NCI-H748 (cell line): ENCODE measurements around the gene ASB5.
"Not testable (repeated sequence)": the region's sequence is repeated elsewhere in the genome, so short reads cannot be mapped to it uniquely, and the experiment has no call there.

Source experiments
- DNase-seq: peaks from one replicate; lab custom pipeline; 2025; ENCODE audit not compliant: unreplicated experiment; lab: John Stamatoyannopoulos, UW

Gene ASB5

GRCh38 chr4:176226736-176227135 is 42.3 kb downstream of the ASB5 start:
- no peak for DNase-seq

DNA sequence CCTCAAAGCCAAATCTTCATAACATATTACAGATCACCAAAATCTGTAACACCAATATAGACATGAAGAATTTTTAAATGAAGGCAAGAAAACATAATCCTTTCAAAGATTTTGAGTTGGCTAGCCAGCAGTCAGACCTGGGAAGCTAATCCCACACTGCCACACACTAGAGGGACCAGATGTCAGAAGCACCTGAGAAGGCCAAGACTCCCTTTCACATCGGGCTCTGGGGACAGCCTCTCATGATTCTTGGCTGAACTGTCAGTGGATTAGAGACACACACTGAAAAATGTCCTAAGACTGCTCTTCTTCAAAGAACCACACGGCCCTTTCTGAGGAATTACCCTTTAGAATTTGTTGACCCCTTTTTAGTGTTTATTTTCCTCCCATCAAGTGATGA is 45.5 kb downstream of the ASB5 start:
- no peak for DNase-seq

DNA sequence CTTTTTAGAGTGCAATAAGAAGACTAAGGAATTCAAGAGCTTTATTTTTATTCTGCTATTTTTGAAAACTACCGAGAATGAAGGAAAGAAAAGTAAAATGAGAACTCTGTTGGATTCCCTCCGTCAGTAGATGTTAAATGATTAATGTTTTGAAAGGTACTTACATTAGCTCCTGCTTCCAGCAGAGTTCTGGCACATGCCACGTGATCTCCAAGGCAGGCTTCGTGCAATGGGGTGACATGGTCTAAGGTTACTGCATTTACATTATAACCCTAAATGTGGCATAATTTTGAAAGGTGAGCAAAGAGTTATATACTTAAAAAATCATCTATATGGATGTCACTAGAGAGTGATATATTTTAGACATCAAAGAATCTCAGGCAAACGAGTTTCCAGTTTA is 46.9 kb downstream of the ASB5 start:
- no peak for DNase-seq

DNA sequence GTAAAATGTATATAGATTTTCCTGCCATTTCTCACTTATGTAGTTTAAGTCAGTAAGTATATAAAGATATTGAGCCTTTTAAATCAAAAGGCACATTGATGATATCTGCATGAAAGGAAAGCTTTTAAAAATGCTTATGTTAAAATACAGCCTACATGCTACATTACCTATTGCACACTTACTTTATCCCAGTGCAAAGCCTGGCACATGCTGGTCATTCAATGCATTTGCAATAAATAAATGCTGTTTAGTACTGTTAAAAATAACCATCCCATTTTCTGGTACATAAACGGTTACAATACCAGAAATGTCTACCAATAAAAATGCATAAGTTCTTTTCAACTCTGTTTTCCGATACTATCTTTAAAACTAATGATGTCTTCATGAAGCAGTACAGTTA is 51.5 kb downstream of the ASB5 start:
- peak; percentile 15 for DNase-seq

DNA sequence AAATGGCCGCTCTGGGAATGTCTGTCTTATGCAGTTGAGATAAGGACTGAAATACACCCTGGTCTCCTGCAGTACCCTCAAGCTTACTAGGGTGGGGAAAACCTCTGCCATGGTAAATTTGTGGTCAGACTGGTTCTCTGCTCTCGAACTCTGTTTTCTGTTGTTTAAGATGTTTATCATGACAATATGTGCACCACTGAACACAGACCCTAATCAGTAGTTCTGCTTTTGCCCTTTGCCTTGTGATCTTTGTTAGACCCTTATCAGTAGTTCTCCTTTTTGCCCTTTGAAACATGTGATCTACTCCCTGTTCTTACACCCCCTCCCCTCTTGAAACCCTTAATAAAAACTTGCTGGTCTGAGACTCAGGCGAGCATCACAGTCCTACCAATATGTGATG is 56.7 kb downstream of the ASB5 start:
- not testable (repeated sequence) for DNase-seq

DNA sequence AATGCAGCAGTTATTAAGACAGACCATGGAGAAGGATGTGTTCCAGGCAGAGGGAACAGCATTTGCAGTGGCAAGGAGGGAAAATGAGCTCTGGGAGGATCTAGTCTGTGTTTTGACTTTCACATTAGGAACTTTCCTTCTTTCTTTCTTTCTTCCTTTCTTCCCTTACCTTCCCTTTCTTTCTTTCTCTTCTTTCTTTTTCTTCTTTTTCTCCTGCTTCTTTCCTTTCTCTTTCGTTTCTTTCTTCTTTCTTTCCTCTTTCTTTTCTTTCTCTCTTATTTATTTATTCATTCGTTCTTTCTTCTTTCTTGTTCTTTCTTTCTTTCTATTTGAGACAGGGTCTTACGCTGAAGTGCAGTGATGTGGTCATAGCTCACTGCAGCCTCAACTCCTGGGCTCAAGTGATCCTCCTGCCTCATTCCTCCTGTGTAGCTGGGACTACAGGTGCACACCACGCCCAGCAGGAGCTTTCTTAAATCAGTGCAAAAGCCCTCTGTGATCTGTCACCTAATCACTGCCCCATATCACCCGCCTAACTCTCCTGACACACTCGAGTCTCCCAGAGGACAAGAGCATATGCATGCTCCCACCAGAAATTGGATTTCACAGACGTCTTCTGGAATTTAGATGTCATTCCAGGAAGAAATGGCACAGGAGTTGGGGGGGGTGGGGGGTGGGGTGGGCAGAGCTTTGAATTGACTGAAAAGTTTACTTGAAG is 58.3 kb downstream of the ASB5 start:
- DNase-seq, result no peak

GRCh38 chr4:176210101-176210500 is 58.9 kb downstream of the ASB5 start:
- DNase-seq, result no peak

DNA sequence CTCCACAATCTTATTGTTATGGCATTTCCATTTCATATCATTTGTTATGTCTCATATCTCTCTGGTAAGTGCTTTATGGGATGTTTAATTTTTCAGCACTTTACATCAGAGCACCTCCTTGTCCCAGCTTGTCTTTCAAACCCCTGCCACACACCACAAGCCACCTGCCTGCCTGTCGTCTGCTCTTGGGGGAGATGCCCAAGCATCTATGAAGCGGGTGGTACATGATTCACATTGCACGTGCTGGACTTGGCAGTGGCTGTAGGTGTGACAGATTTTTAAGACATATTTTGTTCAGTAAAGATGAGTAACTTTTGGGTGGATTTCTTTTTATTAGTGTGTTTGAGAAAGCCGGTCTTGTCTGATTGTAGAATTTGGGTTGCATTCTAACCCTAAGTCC is 59.5 kb downstream of the ASB5 start:
- no peak for DNase-seq

DNA sequence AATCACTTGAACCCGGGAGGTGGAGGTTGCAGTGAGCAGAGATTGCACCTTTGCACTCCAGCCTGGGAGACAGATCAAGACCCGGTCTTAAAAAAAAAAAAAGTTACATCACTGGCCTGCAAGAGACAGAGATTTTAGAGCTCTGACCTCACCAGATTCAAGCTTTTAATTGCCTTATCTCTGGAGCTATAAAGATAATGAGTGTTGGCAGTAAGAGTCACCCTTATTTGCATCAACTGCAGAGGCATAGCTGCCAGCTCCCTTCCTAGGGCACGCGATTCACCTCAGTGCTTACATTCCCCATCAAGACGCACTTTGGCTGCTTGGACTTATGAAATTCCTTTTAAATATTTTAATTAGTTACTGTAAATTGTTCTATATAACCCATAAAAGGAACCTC is 61.2 kb downstream of the ASB5 start:
- DNase-seq, result no peak

- no peak for DNase-seq
Observed at GRCh38 chr4:176205299-176205698, 63.7 kb downstream of the ASB5 start.

DNA sequence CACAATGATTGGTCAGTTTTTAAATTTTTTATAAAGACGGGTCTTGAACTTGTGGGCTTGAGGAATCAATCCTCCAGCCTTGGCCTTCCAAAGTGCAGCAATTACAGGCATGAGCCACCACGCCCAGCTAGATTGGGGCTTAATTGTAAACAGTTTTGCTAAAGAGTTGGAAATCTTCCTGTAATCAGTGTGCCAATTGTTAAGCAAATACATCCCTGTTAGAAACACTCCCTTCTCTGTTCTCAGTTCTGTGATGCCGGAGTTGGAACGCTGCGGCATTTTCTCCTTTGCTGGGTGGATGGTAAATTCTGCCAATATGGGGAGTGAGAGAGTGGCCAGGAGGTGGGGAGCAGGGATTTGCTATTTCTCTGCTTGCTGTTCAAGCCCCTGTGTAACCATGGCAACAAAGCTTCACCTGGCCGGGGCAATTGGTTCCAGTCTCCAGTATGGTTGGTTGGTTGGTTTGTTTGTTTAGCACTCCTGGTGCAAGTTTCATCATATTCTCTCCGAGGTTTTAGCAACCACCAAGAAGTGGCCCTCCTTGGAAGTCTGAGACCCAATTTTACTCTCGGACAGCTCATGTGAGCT is 70.6 kb downstream of the ASB5 start:
- DNase-seq, result peak; percentile 80

- peak; percentile 93 for DNase-seq
Observed at GRCh38 chr4:176195184-176195978, 73.6 kb downstream of the ASB5 start, which contains the start of gene SPATA4. SPATA4 (minus strand) TSS chr4:176195585; CDS start chr4:176195562, 23 bp downstream.

DNA sequence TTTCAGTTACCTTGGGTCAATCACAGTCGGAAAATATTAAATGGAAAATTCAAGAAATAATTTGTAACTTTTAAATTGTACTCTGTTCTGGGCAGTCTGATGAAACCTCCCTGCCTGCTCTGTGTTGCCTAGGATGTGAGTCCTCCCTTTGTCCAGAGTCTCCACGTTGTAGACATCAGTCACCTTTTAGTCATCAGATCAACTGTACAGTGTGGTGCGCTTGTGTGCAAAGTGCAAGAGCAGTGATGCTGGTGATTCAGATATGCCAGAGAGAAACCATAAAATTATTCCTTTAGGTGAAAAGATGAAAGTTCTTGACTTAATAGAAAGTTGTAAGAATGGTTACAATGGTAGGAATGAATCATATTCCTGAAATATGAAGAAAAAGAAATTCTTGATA is 75.1 kb downstream of the ASB5 start:
- DNase-seq, result no peak

GRCh38 chr4:176193126-176193525 is 75.9 kb downstream of the ASB5 start:
- no peak for DNase-seq

GRCh38 chr4:176191974-176192373 is 77.0 kb downstream of the ASB5 start:
- DNase-seq, result peak; percentile 92

DNA sequence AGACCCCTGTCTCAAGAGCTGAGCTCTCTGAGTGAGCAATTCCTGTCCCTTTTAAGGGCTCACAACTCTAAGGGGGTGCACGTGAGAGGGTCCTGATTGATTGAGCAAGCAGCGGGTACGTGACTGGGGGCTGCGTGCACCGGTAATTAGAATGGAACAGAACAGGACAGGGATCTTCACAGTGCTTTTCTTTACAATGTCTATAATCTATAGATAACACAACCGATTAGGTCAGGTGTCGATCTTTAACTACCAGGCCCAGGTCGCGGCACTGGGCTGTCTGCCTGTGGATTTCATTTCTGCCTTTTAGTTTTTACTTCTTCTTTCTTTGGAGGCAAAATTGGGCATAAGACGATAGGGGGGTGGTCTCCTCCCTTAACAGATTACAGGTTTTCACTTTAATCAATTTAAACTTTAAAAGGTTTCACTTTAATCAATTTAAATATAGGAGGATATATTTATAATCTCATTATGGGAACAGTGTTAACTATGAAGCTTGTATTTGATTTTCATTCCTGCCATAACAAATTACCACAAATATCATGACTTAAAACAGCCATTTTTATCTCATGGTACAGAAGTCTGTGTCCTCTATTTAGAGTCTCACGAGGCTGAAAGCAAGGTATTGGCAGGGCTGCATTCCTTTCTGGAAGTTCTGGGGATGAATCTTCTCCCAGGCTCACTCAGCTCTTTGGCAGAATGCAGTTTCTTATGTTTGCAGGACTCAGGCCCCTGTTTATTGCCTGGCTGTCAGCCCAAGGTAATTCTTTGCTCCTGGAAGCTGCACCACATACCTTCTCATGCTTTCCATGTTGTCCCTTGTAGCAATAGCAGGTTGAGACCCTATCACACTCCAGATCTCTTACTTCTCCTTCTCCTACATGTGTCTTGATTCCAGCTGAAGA is 78.9 kb downstream of the ASB5 start:
- no peak for DNase-seq

DNA sequence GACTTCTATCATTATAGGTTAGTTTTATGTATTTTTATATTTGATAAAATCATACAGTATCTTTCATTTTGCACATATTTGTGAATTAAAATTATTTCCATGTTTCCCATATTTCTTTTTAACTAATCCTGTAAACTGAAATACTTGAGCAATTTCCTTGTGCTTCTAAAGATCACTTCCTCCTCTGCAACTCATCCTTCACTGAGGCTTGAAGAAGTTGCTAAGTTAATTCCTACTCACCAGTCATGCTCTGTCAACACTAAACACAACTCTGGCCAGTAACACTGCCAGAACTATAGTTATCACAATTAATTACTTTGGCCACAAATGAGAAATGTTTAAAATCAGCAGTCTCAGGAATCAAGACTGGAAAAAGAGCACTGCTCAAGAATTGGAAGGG is 80.4 kb downstream of the ASB5 start:
- DNase-seq, result no peak

- no peak for DNase-seq
Observed at GRCh38 chr4:176187624-176188023, 81.4 kb downstream of the ASB5 start.

DNA sequence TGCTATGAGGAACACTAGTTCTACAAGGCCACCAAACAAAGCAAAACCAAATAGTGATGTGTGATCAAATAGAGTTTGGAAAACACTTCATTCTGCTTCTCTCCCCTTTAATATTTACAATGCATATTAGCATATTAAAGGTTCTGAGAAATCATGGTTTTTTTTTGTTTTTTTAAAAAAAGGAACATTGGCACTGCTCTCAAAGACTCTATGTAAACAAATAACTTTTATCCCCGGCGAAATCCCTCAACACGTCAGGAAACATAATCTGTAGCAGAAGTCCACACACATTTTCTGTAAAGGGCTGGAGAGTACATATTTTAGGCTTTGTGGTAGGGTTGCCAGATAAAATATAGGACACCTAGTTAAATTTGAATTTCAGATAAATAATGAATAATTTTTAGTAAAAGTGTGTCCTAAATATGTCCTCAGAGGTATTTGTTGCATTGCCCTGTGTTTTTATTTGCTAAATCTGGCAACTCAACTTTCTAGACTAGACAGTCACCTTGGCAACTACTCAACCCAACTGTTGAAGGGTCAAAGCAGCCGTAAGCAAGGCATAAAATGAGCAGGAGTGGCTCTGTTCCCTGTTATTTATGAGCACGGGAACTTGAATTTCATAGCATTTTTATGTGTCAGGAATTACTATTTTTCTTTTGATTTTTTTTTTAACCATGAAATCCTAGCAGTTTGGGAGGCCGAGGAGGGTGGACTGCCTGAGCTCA is 82.2 kb downstream of the ASB5 start:
- peak; percentile 28 for DNase-seq

GRCh38 chr4:176186067-176186466 is 83.0 kb downstream of the ASB5 start:
- DNase-seq, result no peak
